ENCODE data around the gene POMT2. TPM values are rescaled to one million over a fixed set of nuclear protein-coding genes. Genes with fewer than 3 reads are reported as not detected.

POMT2 gene
- total and polyA plus RNA-seq, 2 donors (not counting 1 experiment from before 2014, with no cell fraction given): 9.6 to 11.0 TPM

GRCh38 chr14:77265561-77266335 is 54.9 kb downstream of the POMT2 start:
- Histone ChIP-seq H3K4me1 (ENCODE audit: control insufficient read depth, extremely low read depth, insufficient read depth, low read length) (no peaks in the 10 kb centered on the region), H3K4me2 (ENCODE audit: extremely low read depth, insufficient read depth, low read length) (no peak overlapping the region), H3K4me3 (replicated peaks in 1 of 4; ENCODE audit: control extremely low read depth in 1 of 4, insufficient read depth in 1 of 4, low read depth in 3 of 4, low read length in 4 of 4) (no peak overlapping the region), H3K36me3 (ENCODE audit: control insufficient read depth, insufficient read depth, low read length) (no peaks in the 10 kb centered on the region), H3K9me3 (ENCODE audit: control insufficient read depth, insufficient read depth, low read depth, low read length) (no peaks in the 10 kb centered on the region), H4K20me1 (ENCODE audit: control insufficient read depth, extremely low read depth, insufficient read depth, low read length) (no peaks in the 10 kb centered on the region), H2AFZ (ENCODE audit: low read length) (no peak overlapping the region), H3K9ac (ENCODE audit: insufficient read depth, low read length) (no peak overlapping the region), H3K27me3 (ENCODE audit: control insufficient read depth, insufficient read depth, low read length) (peaks cover 24% of the 10 kb centered on the region), H3K79me2 (ENCODE audit: control insufficient read depth, insufficient read depth, low read length) (no peaks in the 10 kb centered on the region), H3K27ac (ENCODE audit: insufficient read depth, low read length) (no peak overlapping the region)
- no peak for DNase-seq (ENCODE audit: low read depth in 2 of 2)
- TF ChIP-seq, protein P1, sequence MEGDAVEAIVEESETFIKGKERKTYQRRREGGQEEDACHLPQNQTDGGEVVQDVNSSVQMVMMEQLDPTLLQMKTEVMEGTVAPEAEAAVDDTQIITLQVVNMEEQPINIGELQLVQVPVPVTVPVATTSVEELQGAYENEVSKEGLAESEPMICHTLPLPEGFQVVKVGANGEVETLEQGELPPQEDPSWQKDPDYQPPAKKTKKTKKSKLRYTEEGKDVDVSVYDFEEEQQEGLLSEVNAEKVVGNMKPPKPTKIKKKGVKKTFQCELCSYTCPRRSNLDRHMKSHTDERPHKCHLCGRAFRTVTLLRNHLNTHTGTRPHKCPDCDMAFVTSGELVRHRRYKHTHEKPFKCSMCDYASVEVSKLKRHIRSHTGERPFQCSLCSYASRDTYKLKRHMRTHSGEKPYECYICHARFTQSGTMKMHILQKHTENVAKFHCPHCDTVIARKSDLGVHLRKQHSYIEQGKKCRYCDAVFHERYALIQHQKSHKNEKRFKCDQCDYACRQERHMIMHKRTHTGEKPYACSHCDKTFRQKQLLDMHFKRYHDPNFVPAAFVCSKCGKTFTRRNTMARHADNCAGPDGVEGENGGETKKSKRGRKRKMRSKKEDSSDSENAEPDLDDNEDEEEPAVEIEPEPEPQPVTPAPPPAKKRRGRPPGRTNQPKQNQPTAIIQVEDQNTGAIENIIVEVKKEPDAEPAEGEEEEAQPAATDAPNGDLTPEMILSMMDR (conservative IDR thresholded peaks at IDR 0.05 in 1 of 2, IDR thresholded peaks at IDR 0.05 in 1 of 2; ENCODE audit: low read depth in 1 of 2, low read length in 2 of 2): no peak
- no peak for TF ChIP-seq EZH2 (IDR thresholded peaks at IDR 0.05; ENCODE audit: low read length, missing control alignments)

DNA sequence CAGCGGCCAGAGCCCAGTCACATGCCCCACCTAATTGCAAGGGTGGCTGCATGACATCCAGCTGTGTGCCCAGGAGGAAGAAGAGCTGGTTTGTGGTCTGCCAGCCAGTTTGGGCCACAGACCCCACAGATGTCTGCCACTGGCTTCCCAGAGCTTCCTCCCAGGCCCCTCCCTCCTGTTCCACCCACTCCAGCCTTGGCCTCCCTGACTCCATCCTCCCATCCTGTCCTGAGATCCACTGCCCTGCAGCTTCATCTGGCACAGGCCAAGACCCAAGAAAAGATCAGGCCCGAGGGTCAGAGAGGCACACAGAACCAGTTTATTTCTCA is 55.5 kb downstream of the POMT2 start:
- no peak overlapping the region for H3K9ac ChIP-seq (ENCODE audit: insufficient read depth, low read length)
- H3K27ac ChIP-seq (ENCODE audit: insufficient read depth, low read length): no peak overlapping the region
- H3K27me3 ChIP-seq (ENCODE audit: control insufficient read depth, insufficient read depth, low read length): peaks cover 20% of the 10 kb centered on the region
- no peak for DNase-seq (ENCODE audit: low read depth in 2 of 2)
- H3K4me1 ChIP-seq (ENCODE audit: control insufficient read depth, extremely low read depth, insufficient read depth, low read length): no peaks in the 10 kb centered on the region
- no peaks in the 10 kb centered on the region for H4K20me1 ChIP-seq (ENCODE audit: control insufficient read depth, extremely low read depth, insufficient read depth, low read length)
- H3K9me3 ChIP-seq (ENCODE audit: control insufficient read depth, insufficient read depth, low read depth, low read length): no peaks in the 10 kb centered on the region
- no peaks in the 10 kb centered on the region for H3K79me2 ChIP-seq (ENCODE audit: control insufficient read depth, insufficient read depth, low read length)
- no peak overlapping the region for H3K4me3 ChIP-seq (replicated peaks in 1 of 4; ENCODE audit: control extremely low read depth in 1 of 4, insufficient read depth in 1 of 4, low read depth in 3 of 4, low read length in 4 of 4)
- no peak overlapping the region for H3K4me2 ChIP-seq (ENCODE audit: extremely low read depth, insufficient read depth, low read length)
- TF ChIP-seq EZH2 (IDR thresholded peaks at IDR 0.05; ENCODE audit: low read length, missing control alignments): no peak
- TF ChIP-seq, protein P1 (conservative IDR thresholded peaks at IDR 0.05 in 1 of 2, IDR thresholded peaks at IDR 0.05 in 1 of 2; ENCODE audit: low read depth in 1 of 2, low read length in 2 of 2): no peak
- H3K36me3 ChIP-seq (ENCODE audit: control insufficient read depth, insufficient read depth, low read length): no peaks in the 10 kb centered on the region
- H2AFZ ChIP-seq (ENCODE audit: low read length): no peak overlapping the region

- H3K4me3 ChIP-seq (replicated peaks in 1 of 4; ENCODE audit: control extremely low read depth in 1 of 4, insufficient read depth in 1 of 4, low read depth in 3 of 4, low read length in 4 of 4): no peak overlapping the region
- H4K20me1 ChIP-seq (ENCODE audit: control insufficient read depth, extremely low read depth, insufficient read depth, low read length): no peaks in the 10 kb centered on the region
- H3K4me2 ChIP-seq (ENCODE audit: extremely low read depth, insufficient read depth, low read length): no peak overlapping the region
- no peaks in the 10 kb centered on the region for H3K79me2 ChIP-seq (ENCODE audit: control insufficient read depth, insufficient read depth, low read length)
- no peaks in the 10 kb centered on the region for H3K9me3 ChIP-seq (ENCODE audit: control insufficient read depth, insufficient read depth, low read depth, low read length)
- H3K9ac ChIP-seq (ENCODE audit: insufficient read depth, low read length): no peak overlapping the region
- H3K27me3 ChIP-seq (ENCODE audit: control insufficient read depth, insufficient read depth, low read length): peaks cover 20% of the 10 kb centered on the region
- H2AFZ ChIP-seq (ENCODE audit: low read length): no peak overlapping the region
- H3K27ac ChIP-seq (ENCODE audit: insufficient read depth, low read length): no peak overlapping the region
- no peaks in the 10 kb centered on the region for H3K36me3 ChIP-seq (ENCODE audit: control insufficient read depth, insufficient read depth, low read length)
- DNase-seq (ENCODE audit: low read depth in 2 of 2): no peak
- no peak for TF ChIP-seq EZH2 (IDR thresholded peaks at IDR 0.05; ENCODE audit: low read length, missing control alignments)
- TF ChIP-seq, protein P1 (conservative IDR thresholded peaks at IDR 0.05 in 1 of 2, IDR thresholded peaks at IDR 0.05 in 1 of 2; ENCODE audit: low read depth in 1 of 2, low read length in 2 of 2): no peak
- no peaks in the 10 kb centered on the region for H3K4me1 ChIP-seq (ENCODE audit: control insufficient read depth, extremely low read depth, insufficient read depth, low read length)
Measured at GRCh38 chr14:77264466-77265186, 56.1 kb downstream of the POMT2 start.
